ENCODE measurements around the gene DEFB121.

Gene DEFB121, protein sequence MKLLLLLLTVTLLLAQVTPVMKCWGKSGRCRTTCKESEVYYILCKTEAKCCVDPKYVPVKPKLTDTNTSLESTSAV

DNA sequence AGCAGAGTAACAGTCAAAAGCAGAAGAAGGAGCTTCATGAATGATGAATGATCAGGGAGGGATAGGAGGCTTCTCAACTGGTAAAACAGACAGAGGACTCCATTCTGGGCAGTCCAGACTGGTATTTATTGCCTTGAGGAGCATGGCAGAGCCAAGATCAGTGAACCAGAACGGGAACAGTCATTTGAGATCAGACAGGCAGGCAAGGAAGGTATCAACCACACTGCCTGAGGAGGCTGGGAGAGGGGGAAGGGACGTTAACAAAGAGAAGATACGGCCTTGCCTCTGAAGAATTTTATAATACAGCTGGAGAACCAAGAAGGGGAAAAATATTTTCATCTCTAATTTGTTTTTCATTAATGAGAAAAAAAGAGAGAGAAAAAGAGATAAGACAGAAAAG, at the start of gene DEFB121:
TSS of gene DEFB121 (minus strand) at position 101 of the 400 bp plus-strand sequence. CDS start at position 38, 63 bp downstream.
- Histone ChIP-seq H3K9me2 (replicated peaks; ENCODE audit: insufficient read depth, low read length) (no peaks in the 10 kb centered on the region), H3K4me2 (ENCODE audit: low read depth, low read length) (no peak within 1 kb of the TSS), H3K79me2 (ENCODE audit: low read length) (no peaks in the 10 kb centered on the region), H3K27me3 (replicated peaks; ENCODE audit: insufficient read depth, low read length) (no peaks in the 10 kb centered on the region), H3K4me3 (ENCODE audit: low read length) (no peak within 1 kb of the TSS), H3F3A (ENCODE audit: insufficient read depth, low read length) (no peaks in the 10 kb centered on the region), H4K20me1 (ENCODE audit: insufficient read depth, low read length) (no peaks in the 10 kb centered on the region), H3K9me3 (replicated peaks; ENCODE audit: insufficient read depth, low read length) (no peaks in the 10 kb centered on the region), H3K27ac (ENCODE audit: low read length) (no peak within 1 kb of the TSS), H3K9ac (ENCODE audit: low read length) (no peak within 1 kb of the TSS), H2AFZ (ENCODE audit: low read length) (no peak within 1 kb of the TSS), H3K4me1 (ENCODE audit: low read length) (no peaks in the 10 kb centered on the region), H3K36me3 (replicated peaks; ENCODE audit: insufficient read depth, low read length) (no peaks in the 10 kb centered on the region)
- TF ChIP-seq, protein P1, sequence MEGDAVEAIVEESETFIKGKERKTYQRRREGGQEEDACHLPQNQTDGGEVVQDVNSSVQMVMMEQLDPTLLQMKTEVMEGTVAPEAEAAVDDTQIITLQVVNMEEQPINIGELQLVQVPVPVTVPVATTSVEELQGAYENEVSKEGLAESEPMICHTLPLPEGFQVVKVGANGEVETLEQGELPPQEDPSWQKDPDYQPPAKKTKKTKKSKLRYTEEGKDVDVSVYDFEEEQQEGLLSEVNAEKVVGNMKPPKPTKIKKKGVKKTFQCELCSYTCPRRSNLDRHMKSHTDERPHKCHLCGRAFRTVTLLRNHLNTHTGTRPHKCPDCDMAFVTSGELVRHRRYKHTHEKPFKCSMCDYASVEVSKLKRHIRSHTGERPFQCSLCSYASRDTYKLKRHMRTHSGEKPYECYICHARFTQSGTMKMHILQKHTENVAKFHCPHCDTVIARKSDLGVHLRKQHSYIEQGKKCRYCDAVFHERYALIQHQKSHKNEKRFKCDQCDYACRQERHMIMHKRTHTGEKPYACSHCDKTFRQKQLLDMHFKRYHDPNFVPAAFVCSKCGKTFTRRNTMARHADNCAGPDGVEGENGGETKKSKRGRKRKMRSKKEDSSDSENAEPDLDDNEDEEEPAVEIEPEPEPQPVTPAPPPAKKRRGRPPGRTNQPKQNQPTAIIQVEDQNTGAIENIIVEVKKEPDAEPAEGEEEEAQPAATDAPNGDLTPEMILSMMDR (IDR thresholded peaks at IDR 0.05; ENCODE audit: low read length): no peak
- TF ChIP-seq EZH2 (optimal IDR thresholded peaks at IDR 0.05; ENCODE audit: low read depth, low read length) (no peak), EZH2phosphoT487 (IDR thresholded peaks at IDR 0.05; ENCODE audit: low read length) (no peak)
- DNase-seq: no peak

DNA sequence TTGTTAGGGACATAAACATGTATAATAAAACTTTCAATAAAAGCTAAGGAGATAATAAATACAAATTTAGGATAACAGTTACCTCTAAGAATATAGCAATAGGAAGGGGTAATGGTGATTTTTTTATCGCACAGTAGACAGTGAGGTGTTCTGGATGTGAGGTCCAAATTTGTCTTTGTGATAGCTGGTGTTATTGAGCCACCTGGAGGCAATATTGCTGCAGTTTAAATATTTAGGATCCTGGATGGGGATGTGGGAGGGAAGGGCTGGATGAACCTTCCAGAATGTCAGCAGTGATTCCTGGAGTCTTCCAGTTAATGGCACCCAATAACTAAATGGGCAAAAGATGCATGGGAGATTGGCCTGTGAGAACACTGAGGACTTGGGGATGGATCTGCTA, 48.3 kb upstream of the DEFB121 start:
- Histone ChIP-seq H3K79me2 (ENCODE audit: low read length) (no peaks in the 10 kb centered on the region), H2AFZ (ENCODE audit: low read length) (no peak overlapping the region), H3K27me3 (replicated peaks; ENCODE audit: insufficient read depth, low read length) (no peaks in the 10 kb centered on the region), H3K4me2 (ENCODE audit: low read depth, low read length) (no peak overlapping the region), H3K4me3 (ENCODE audit: low read length) (no peak overlapping the region), H3K9me2 (replicated peaks; ENCODE audit: insufficient read depth, low read length) (no peaks in the 10 kb centered on the region), H3K9me3 (replicated peaks; ENCODE audit: insufficient read depth, low read length) (no peaks in the 10 kb centered on the region), H4K20me1 (ENCODE audit: insufficient read depth, low read length) (no peaks in the 10 kb centered on the region), H3K36me3 (replicated peaks; ENCODE audit: insufficient read depth, low read length) (no peaks in the 10 kb centered on the region), H3K9ac (ENCODE audit: low read length) (no peak overlapping the region), H3K27ac (ENCODE audit: low read length) (no peak overlapping the region), H3F3A (ENCODE audit: insufficient read depth, low read length) (no peaks in the 10 kb centered on the region), H3K4me1 (ENCODE audit: low read length) (no peaks in the 10 kb centered on the region)
- no peak for DNase-seq
- TF ChIP-seq EZH2 (optimal IDR thresholded peaks at IDR 0.05; ENCODE audit: low read depth, low read length) (no peak), EZH2phosphoT487 (IDR thresholded peaks at IDR 0.05; ENCODE audit: low read length) (no peak)
- TF ChIP-seq, protein P1 (IDR thresholded peaks at IDR 0.05; ENCODE audit: low read length): no peak

DNA sequence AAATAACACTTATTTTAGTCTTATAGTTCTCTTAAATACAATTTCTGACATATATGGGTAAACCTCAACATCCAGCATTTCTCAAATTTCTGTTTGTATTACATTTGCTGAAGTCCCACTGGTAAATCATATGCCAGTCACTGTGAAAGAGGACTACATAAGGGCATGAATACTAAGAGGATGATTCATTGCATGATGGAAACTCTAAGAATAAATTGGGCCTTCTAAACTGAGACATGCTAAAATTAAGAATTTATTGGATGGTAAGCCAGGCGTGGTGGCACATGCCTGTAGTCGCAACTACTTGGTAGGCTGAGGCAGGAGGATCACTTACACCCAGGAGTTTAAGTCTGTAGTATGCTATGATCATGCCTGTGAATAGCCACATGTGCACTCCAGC, 46.6 kb upstream of the DEFB121 start:
- Histone ChIP-seq H3K79me2 (ENCODE audit: low read length) (no peaks in the 10 kb centered on the region), H3K9me2 (replicated peaks; ENCODE audit: insufficient read depth, low read length) (no peaks in the 10 kb centered on the region), H4K20me1 (ENCODE audit: insufficient read depth, low read length) (no peaks in the 10 kb centered on the region), H3K4me2 (ENCODE audit: low read depth, low read length) (no peak overlapping the region), H3K36me3 (replicated peaks; ENCODE audit: insufficient read depth, low read length) (no peaks in the 10 kb centered on the region), H3K9me3 (replicated peaks; ENCODE audit: insufficient read depth, low read length) (no peaks in the 10 kb centered on the region), H3K4me3 (ENCODE audit: low read length) (no peak overlapping the region), H3K27ac (ENCODE audit: low read length) (no peak overlapping the region), H3F3A (ENCODE audit: insufficient read depth, low read length) (no peaks in the 10 kb centered on the region), H2AFZ (ENCODE audit: low read length) (no peak overlapping the region), H3K27me3 (replicated peaks; ENCODE audit: insufficient read depth, low read length) (no peaks in the 10 kb centered on the region), H3K9ac (ENCODE audit: low read length) (no peak overlapping the region), H3K4me1 (ENCODE audit: low read length) (no peaks in the 10 kb centered on the region)
- DNase-seq: no peak
- TF ChIP-seq, protein P1 (IDR thresholded peaks at IDR 0.05; ENCODE audit: low read length): no peak

Measured in MM.1S (cell line).